ENCODE measurements around the gene SMPDL3B. TPM values are rescaled to one million over a fixed set of nuclear protein-coding genes. Genes with fewer than 3 reads are reported as not detected.

The SMPDL3B gene
- total RNA-seq, 1 experiment from 2014 or later: 31.6 TPM

DNA sequence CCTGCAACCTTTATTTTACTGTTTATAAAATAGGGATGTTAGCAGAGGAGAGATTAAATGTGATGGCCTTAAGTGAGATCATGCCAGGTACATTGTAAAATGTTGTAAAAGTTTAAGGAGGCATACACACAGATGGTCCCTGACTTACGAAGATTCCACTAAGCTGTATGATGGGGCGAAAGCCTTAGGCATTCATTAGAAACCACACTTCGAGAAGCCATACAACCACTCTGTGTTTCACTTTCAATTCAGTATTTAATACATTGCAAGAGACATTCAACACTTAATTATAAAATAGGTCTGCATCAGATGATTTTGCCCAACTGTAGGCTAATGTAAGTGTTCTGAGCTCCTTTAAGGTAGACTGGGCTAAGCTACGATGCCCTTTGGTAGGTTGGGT is 3.7 kb downstream of the SMPDL3B start:
- Mint-ChIP-seq H3K9me3 (no peaks in the 10 kb centered on the region), H3K27ac (no peak overlapping the region), H3K36me3 (no peaks in the 10 kb centered on the region; the same call in 1 of the 2 replicates), H3K4me3 (no peak overlapping the region), H3K4me1 (peaks cover 43% of the 10 kb centered on the region), H3K27me3 (ENCODE audit: low read depth) (no peaks in the 10 kb centered on the region; the same call in 1 of the 2 replicates)
- ChIA-PET CTCF (interaction anchor here (1.1 to 2.4 kb wide), 3 partner anchors 21 to 153 kb away, joined by 4 to 7 read pairs (median 4); partner anchors contain the start of gene XKR8), POLR2A (interaction anchor here (1.5 kb wide), 1 partner anchor 21 kb away, joined by 4 read pairs; the partner anchor contains the start of gene XKR8)
- no peak for DNase-seq (ENCODE audit: low spot score)
- TF ChIP-seq ZNF121 (CRISPR knock-in tag; IDR thresholded peaks at IDR 0.05): no peak
- TF ChIP-seq HMGXB4 (CRISPR knock-in tag; IDR thresholded peaks at IDR 0.05): no peak
- no peak for TF ChIP-seq SP1 (CRISPR knock-in tag; conservative IDR thresholded peaks at IDR 0.05)
- TF ChIP-seq SMAD3 (CRISPR knock-in tag; IDR thresholded peaks at IDR 0.05; ENCODE audit: borderline replicate concordance): no peak
- no peak for TF ChIP-seq ESRRA (CRISPR knock-in tag; IDR thresholded peaks at IDR 0.05; ENCODE audit: borderline replicate concordance)
- TF ChIP-seq CREM (CRISPR knock-in tag; IDR thresholded peaks at IDR 0.05): no peak
- TF ChIP-seq CBFB (CRISPR knock-in tag; IDR thresholded peaks at IDR 0.05; ENCODE audit: low read depth): no peak
- no peak for TF ChIP-seq ZNF671 (CRISPR knock-in tag; IDR thresholded peaks at IDR 0.05)
- TF ChIP-seq IRF2 (CRISPR knock-in tag; IDR thresholded peaks at IDR 0.05; ENCODE audit: borderline replicate concordance, low read depth): no peak
- no peak for TF ChIP-seq OVOL2 (CRISPR knock-in tag; IDR thresholded peaks at IDR 0.05; ENCODE audit: borderline replicate concordance)
- TF ChIP-seq MXD4 (CRISPR knock-in tag; IDR thresholded peaks at IDR 0.05; ENCODE audit: borderline replicate concordance): no peak
- TF ChIP-seq JUN (CRISPR knock-in tag; IDR thresholded peaks at IDR 0.05): no peak
- TF ChIP-seq, protein P1, sequence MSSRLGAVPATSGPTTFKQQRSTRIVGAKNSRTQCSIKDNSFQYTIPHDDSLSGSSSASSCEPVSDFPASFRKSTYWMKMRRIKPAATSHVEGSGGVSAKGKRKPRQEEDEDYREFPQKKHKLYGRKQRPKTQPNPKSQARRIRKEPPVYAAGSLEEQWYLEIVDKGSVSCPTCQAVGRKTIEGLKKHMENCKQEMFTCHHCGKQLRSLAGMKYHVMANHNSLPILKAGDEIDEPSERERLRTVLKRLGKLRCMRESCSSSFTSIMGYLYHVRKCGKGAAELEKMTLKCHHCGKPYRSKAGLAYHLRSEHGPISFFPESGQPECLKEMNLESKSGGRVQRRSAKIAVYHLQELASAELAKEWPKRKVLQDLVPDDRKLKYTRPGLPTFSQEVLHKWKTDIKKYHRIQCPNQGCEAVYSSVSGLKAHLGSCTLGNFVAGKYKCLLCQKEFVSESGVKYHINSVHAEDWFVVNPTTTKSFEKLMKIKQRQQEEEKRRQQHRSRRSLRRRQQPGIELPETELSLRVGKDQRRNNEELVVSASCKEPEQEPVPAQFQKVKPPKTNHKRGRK (CRISPR knock-in tag; IDR thresholded peaks at IDR 0.05; ENCODE audit: borderline replicate concordance): no peak
- TF ChIP-seq SOX15 (CRISPR knock-in tag; IDR thresholded peaks at IDR 0.05): no peak
- TF ChIP-seq TP53 (CRISPR knock-in tag; IDR thresholded peaks at IDR 0.05): no peak
- TF ChIP-seq MLX (CRISPR knock-in tag; IDR thresholded peaks at IDR 0.05): no peak
- no peak for TF ChIP-seq TEAD4 (CRISPR knock-in tag; IDR thresholded peaks at IDR 0.05)
- ATAC-seq: no peak

DNA sequence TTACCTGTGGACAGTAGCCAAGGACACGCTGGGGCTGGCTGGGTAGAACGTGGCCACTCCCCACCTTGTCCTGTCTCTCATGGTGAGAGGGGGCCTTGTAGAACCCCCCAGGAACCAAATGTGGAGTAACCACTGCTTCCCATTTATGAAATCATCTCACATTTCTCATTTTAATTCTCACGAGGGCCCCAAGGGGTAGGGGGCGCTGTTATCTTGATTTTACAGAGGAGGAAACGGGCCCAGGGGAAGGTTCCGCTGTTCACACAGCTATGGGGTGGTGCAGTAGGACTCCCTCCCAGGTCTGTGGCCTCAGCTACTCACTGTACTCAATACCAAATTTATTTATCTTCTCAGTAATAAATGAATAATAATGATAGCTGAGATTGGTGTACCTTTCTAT is 5.5 kb downstream of the SMPDL3B start:
- TF ChIP-seq NR3C1 (CRISPR knock-in tag; conservative IDR thresholded peaks at IDR 0.05; ENCODE audit: low read depth): no peak
- TF ChIP-seq, protein P2, sequence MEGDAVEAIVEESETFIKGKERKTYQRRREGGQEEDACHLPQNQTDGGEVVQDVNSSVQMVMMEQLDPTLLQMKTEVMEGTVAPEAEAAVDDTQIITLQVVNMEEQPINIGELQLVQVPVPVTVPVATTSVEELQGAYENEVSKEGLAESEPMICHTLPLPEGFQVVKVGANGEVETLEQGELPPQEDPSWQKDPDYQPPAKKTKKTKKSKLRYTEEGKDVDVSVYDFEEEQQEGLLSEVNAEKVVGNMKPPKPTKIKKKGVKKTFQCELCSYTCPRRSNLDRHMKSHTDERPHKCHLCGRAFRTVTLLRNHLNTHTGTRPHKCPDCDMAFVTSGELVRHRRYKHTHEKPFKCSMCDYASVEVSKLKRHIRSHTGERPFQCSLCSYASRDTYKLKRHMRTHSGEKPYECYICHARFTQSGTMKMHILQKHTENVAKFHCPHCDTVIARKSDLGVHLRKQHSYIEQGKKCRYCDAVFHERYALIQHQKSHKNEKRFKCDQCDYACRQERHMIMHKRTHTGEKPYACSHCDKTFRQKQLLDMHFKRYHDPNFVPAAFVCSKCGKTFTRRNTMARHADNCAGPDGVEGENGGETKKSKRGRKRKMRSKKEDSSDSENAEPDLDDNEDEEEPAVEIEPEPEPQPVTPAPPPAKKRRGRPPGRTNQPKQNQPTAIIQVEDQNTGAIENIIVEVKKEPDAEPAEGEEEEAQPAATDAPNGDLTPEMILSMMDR (IDR thresholded peaks at IDR 0.05): peak; percentile 50; the same call in 1 of the 2 replicates
- no peak for TF ChIP-seq ZNF263 (CRISPR knock-in tag; IDR thresholded peaks at IDR 0.05; ENCODE audit: low read depth)
- no peak for TF ChIP-seq FOXJ3 (CRISPR knock-in tag; IDR thresholded peaks at IDR 0.05; ENCODE audit: borderline replicate concordance)
- TF ChIP-seq NFYB (CRISPR knock-in tag; conservative IDR thresholded peaks at IDR 0.05; ENCODE audit: low read depth): no peak
- TF ChIP-seq, protein P3, sequence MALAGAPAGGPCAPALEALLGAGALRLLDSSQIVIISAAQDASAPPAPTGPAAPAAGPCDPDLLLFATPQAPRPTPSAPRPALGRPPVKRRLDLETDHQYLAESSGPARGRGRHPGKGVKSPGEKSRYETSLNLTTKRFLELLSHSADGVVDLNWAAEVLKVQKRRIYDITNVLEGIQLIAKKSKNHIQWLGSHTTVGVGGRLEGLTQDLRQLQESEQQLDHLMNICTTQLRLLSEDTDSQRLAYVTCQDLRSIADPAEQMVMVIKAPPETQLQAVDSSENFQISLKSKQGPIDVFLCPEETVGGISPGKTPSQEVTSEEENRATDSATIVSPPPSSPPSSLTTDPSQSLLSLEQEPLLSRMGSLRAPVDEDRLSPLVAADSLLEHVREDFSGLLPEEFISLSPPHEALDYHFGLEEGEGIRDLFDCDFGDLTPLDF (CRISPR knock-in tag; IDR thresholded peaks at IDR 0.05): no peak
- Mint-ChIP-seq H3K4me1 (peaks cover 35% of the 10 kb centered on the region), H3K4me3 (no peak overlapping the region), H3K36me3 (no peaks in the 10 kb centered on the region; the same call in 1 of the 2 replicates), H3K9me3 (no peaks in the 10 kb centered on the region), H3K27ac (peak overlapping the region; percentile 10; the same call in 1 of the 2 replicates), H3K27me3 (ENCODE audit: low read depth) (no peaks in the 10 kb centered on the region; the same call in 1 of the 2 replicates)
- CTCF ChIA-PET: interaction anchor here (0.5 to 2.5 kb wide), 14 partner anchors 8 to 224 kb away, joined by 3 to 17 read pairs (median 4); partner anchors contain the start of genes EYA3, STX12 and XKR8
- DNase-seq (ENCODE audit: low spot score) (peak; percentile 66), ATAC-seq (peak; percentile 44)
- POLR2A ChIA-PET: no interaction called here
